Fibroblast of peridontal ligament (primary cell): ENCODE data around the gene ADNP2.
"Not testable (repeated sequence)": the region's sequence is repeated elsewhere in the genome, so short reads cannot be mapped to it uniquely, and the experiment has no call there.

Experiments used
- DNase-seq: peaks from one replicate; pipeline ENCODE4 v3.0.0-alpha.2; 2010; ENCODE audit errors: extremely low read depth

Gene ADNP2

GRCh38 chr18:80147037-80147417, 38.0 kb downstream of the ADNP2 start:
- peak; percentile 19 for DNase-seq

GRCh38 chr18:80147418-80148325, 38.6 kb downstream of the ADNP2 start:
- DNase-seq: peak; percentile 79

- peak; percentile 50 for DNase-seq
These were observed 39.5 kb downstream of the ADNP2 start for GRCh38 chr18:80148326-80149199.

GRCh38 chr18:80149667-80150066, 40.6 kb downstream of the ADNP2 start:
- DNase-seq: no peak

- DNase-seq: no peak
These were observed 45.2 kb downstream of the ADNP2 start for GRCh38 chr18:80154293-80154692.

- peak; percentile 79 for DNase-seq
These were observed 48.8 kb downstream of the ADNP2 start for GRCh38 chr18:80157708-80158343.

- no peak for DNase-seq
These were observed 49.3 kb downstream of the ADNP2 start for GRCh38 chr18:80158365-80158764.

GRCh38 chr18:80159713-80160636, 50.9 kb downstream of the ADNP2 start:
- peak; percentile 16 for DNase-seq

GRCh38 chr18:80161781-80162417, 52.8 kb downstream of the ADNP2 start:
- DNase-seq: no peak

GRCh38 chr18:80163183-80163582, 54.1 kb downstream of the ADNP2 start:
- DNase-seq: no peak

- DNase-seq: not testable (repeated sequence)
These were observed 55.8 kb downstream of the ADNP2 start for GRCh38 chr18:80164727-80165355.

- no peak for DNase-seq
These were observed 57.2 kb downstream of the ADNP2 start for GRCh38 chr18:80166240-80166639.

GRCh38 chr18:80166725-80167124, 57.7 kb downstream of the ADNP2 start:
- no peak for DNase-seq

- no peak for DNase-seq
These were observed 58.3 kb downstream of the ADNP2 start for GRCh38 chr18:80167331-80167730.

- no peak for DNase-seq
These were observed 58.9 kb downstream of the ADNP2 start for GRCh38 chr18:80167931-80168330.

GRCh38 chr18:80168346-80168745, 59.3 kb downstream of the ADNP2 start:
- peak; percentile 37 for DNase-seq

GRCh38 chr18:80168982-80169381, 59.9 kb downstream of the ADNP2 start:
- no peak for DNase-seq

GRCh38 chr18:80169607-80170006, 60.5 kb downstream of the ADNP2 start:
- no peak for DNase-seq

GRCh38 chr18:80170395-80171053, 61.5 kb downstream of the ADNP2 start:
- DNase-seq: no peak
